ENCODE results near the gene GPR157. TPM values are rescaled to one million over a fixed set of nuclear protein-coding genes. Genes with fewer than 3 reads are reported as not detected.
"Not testable (repeated sequence)": the region's sequence is repeated elsewhere in the genome, so short reads cannot be mapped to it uniquely, and the experiment has no call there.

GPR157 gene
- total RNA-seq: 4.9 TPM

DNA sequence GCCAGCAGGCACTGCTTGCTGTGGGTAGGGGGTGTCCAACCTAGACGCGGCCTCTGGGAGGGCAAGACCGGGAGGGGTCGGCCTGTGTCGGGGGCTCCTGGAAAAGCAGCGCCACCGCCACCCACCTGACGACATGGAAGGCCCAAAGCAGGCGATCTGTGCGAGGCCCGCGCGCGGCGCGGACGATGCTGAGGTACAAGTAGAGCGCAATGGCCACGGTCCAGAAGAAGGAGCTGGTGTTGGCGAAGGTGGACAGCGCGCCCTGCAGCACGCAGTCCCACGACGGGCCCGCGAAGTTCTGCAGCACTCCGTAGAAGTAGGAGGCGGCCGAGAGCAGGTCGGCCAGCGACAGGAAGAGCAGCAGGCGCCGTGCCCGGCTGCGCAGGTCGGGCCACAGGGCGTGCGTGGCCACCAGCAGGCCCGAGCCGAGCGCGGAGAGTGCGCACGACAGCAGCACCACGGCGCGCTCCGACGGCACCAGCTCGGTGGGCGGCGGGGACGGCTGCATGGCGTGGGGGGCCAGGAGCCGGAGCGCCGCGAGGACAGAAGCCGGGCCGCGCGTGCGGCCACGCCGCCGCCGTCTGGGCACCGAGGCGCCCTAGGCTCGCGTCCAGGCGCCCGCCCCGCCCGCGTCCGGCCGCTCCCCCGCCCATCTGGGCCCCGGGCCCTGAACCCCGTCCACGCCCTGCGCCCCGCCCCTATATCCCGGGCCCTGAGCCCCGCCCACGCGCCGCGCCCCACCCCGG, at the start of gene GPR157:
Gene GPR157 (minus strand): TSS at position 583 of the 746 bp plus-strand sequence. CDS start 75 bp downstream, at position 508.
- DNase-seq: peak; percentile 78

GRCh38 chr1:9174762-9175161, 45.9 kb upstream of the GPR157 start:
- DNase-seq: no peak

GRCh38 chr1:9174243-9174642, 45.3 kb upstream of the GPR157 start:
- DNase-seq: no peak

DNA sequence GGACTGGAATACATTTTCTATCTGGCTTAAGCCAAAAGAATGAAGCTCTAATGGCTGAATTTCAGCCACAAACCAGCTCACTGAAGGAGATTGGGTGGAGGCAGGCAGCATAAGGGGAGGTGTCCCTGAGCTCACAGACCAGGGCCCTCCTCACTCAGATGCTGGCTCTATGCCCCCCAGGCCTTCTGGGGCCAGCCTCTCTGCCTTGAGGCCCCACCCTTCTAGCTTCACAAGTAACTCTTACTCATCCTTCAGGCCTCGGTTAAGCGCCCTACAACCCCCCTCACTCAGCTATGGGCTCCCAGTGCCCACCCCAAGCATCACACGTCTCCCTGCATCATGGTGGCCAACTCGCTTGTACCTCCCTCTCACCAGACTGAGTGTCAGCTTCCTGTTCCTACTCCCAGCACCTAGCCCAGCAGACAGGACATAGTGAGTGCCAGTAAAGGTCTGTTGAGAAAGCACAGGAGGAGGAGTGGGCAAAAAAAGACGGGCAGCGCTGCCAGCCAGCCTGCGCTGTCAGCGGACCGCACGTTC, 40.8 kb upstream of the GPR157 start:
- DNase-seq: no peak

DNA sequence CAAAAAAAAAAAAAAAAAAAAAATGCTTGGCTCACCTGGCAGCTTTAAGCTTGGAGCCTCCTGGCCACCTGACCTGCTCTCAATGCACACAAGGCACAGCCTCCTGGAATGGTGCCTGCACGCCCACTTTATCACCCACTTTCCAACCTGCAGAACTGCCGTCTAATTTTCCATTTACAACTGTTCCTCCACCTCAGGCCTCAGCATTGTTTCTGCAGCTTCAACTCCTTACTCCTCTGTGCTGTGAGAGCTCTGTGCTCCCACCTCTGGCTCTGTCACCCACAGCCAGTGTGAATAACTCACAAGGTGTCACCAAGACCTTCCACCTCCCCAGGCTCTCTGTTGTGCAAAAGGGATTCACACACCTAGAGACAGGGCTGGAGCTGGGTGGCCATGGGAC, 38.7 kb upstream of the GPR157 start:
- no peak for DNase-seq

DNA sequence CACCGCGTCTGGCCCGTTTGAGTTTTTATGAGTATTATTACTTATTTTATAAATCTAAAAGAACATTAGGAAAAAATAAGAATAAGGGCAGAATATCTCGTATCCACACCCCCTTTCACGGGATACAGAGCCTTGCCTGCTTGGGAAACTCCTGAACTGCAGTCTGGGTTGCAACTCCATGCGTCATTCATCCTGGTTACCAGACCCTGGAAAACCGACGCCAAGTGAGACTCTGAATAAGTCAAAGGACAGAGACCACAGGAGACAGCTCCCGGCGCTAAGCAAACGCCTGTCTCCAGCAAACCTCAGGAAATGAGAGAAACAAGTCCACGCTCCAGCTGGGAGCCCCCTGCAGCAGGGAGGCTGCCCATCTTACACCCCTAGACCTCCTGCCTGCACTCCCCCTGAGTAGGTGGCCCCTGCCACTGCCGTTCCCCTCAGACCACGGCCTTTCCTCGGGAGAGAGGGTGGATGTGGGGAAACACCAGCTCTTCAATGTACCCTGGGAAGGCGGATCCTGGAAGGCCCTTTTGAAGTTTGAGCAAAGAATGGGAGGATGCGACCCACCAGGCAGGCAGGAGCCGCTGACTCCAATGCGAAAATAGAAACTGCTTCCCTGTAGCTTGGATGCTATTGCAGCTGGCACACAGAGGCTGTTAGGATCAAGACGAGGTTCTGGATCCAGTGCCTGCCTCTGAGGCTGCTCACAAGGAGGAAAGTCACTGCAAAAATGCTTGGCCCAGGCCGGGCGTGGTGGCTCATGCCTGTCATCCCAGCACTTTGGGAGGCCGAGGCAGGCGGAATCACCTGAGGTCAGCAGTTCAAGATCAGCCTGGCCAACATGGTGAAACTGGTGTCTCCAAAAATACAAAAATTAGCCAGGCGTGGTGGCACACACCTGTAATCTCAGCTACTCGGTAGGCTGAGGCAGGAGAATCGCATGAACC, 37.7 kb upstream of the GPR157 start:
- DNase-seq: peak; percentile 17

DNA sequence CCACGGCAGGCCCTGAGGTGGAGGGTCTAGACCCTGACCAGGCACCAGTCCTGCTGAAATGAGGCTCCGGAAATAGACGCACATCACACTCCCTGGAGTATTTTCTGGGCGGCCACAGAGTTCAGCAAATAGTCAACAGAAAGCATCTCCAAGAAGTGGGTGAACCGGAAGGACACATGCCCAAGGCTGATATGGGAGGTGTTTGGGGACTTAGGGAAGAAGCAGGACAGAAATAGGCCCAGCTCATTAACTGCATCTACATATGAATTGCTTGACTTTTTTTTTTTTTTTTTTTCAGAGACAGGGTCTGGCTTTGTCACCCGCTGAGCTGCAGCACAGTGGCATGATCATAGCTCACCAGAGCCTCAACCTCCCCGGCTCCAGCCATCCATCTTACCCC, 36.5 kb upstream of the GPR157 start:
- DNase-seq: no peak

GRCh38 chr1:9164919-9165318, 36.0 kb upstream of the GPR157 start:
- no peak for DNase-seq

- DNase-seq: no peak
These were observed 35.6 kb upstream of the GPR157 start for GRCh38 chr1:9164532-9164900.

- no peak for DNase-seq
These were observed 33.1 kb upstream of the GPR157 start for GRCh38 chr1:9161963-9162362.

- no peak for DNase-seq
These were observed 32.4 kb upstream of the GPR157 start for GRCh38 chr1:9161342-9161741.

DNA sequence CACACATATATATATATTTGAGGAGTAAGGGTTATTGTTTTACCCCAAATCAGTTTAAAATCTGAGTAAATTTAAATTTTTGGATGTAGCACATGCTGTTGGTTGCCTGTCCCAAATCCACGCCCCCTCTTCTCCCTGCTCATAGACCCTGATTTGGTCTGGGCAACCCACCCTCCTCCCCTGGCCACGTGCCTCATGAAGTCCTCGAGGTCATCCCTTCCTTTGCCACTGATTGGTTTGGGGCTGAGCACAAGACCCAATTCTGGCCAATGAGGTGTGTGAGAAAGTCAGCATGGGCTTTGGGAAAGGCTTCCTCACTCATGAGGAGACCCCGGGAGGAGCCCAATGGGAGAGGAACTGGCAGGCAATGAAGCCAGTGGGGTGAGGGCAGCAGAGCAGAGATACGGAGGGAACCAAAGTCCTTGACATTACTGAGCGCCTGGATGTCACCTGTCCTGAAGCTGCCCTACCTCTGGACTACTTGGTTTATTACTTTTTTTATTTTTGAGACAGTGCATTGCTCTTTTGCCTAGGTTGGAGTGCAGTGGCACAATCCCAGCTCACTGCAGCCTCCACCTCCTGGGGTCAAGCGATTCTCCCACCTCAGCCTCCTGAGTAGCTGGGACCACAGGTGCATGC, 31.3 kb upstream of the GPR157 start:
- no peak for DNase-seq

DNA sequence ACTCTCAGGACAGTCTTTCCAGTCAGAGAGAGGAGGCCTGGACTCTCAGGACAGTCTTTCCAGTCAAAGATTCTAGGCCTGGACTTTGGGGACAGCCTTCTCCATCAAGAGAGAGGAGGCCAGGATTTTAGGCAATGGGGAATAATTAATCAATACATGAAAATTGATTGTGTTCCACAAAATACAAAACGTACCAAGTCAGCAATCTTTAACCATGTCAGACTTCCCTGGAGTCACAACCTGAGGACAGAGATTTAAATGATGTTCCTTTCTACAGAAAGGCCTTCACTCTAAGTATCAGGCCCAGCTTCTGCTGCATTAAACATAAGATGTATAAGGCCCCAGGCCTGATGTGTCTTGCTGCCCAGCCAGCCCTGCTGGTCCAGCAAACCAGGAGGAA, 27.0 kb upstream of the GPR157 start:
- DNase-seq: no peak

DNA sequence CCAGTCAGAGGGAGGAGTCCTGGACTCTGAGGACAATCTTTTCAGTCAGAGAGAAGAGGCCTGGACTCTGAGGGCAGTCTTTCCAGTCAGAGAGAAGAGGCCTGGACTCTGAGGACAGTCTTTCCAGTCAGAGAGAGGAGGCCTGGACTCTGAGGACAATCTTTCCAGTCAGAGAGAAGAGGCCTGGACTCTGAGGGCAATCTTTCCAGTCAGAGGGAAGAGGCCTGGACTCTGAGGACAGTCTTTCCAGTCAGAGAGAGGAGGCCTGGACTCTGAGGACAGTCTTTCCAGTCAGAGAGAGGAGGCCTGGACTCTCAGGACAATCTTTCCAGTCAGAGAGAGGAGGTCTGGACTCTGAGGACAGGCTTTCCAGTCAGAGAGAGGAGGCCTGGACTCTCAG, 26.5 kb upstream of the GPR157 start:
- DNase-seq: not testable (repeated sequence)

DNA sequence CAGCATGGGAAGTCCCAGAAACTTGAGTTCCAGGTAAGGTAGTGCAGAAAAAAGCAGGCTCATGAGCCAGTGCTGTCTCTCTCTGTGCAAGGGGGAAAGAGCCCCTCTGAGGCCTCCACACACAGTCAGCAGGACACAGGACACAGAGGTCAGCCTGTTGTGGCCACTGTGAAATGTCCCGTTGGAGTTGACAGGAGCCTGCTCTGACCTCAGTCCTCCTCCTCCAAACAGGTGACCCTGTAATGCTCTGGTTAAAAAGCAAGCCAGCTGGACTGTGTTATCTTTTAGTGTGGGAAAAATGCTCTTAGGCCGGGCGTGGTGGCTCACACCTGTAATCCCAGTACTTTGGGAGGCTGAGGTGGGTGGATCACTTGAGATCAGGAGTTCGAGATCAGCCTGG, 24.2 kb upstream of the GPR157 start:
- no peak for DNase-seq

- DNase-seq: no peak
These were observed 23.6 kb upstream of the GPR157 start for GRCh38 chr1:9152535-9152934.

DNA sequence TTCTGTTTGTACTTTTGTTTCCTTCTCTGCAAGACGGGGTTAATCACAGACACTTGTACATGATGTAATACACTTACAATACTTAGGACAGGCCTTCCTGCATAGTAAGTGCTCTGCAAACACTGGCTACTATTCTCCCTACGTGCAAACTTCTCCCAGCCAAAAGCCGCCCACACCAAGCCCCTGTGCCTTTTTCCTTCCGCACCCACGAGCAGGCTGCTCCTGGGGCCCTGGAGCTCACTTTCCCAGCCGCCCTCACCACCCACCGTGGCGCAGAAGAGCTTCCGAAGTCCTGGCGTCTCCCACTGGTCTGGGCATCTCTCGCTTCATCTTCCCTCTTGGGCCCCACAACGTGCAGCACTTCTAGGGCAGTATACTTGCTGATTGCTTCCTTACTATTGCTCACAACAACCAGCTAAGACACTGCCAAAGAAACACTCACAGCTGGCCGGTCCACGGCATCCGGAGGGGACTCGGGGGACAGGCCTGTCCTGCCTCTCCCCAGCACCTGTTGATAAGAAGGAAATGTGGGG, 22.5 kb upstream of the GPR157 start:
- DNase-seq: peak; percentile 75

DNA sequence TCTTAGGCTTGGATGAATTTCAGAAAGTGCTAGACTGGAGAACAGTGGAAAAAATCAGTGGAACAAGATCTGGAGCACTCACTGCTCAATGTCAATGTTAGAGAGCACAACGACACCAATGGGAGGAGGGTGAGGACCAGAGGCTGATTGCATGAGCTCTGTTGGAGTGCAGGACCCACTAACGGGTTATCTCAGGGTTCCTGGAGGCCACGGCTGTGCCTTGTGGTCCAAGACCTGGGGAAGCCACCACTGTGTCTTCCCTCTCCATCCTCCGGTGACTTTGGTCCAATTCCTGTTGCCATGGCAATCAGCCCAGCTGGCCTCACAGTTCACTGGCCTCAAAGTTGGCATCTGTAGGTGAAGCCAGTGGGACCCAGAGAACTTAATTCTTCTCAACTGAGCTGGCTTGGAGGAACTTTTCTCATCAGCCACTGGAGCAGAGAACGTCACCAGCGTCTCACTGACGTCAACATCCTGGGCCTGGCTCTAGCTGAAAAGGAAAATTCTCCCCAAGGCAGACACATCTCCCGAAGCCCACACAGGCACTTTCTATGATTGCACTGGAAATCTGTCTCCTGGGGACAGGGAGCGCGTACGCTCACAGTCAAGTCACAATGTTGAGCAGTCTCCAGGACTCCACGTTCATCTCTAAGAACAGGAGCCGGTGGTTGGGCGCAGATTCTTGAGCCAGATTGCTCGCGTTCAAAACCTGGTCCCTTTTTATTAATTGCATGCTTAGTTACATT, 21.9 kb upstream of the GPR157 start:
- DNase-seq: peak; percentile 64

- peak; percentile 49 for DNase-seq
These were observed 21.1 kb upstream of the GPR157 start for GRCh38 chr1:9149837-9150581.

GRCh38 chr1:9149151-9149550, 20.2 kb upstream of the GPR157 start:
- DNase-seq: no peak

DNA sequence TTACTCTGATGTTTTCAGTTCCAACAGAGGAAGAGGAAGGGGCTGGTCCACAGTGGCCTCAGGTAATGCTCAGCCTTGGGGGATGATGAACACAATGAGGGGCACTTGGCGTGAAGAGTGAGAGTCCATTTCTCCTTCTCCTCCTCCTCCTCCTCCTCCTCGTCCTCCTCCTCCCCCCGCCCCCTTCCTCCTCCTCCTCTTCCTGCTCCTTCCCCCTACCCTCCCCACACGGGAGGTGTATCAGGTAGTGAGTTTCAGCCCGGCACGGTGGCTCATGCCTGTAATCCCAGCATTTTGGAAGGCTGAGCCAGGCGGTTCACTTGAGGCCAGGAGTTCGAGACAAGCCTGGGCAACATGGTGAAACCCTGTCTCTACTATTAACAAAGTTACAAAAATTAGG, 17.3 kb upstream of the GPR157 start:
- no peak for DNase-seq
